Nephron progenitor cell (in vitro differentiated cells): ENCODE results near the gene PDK3.

Source experiments
- DNase-seq: peaks from one replicate; pipeline ENCODE4 v3.0.0; 2021
- H3K27ac Mint-ChIP-seq: 2 replicates; pipeline ENCODE4 v1.8.0; 2021; ENCODE audit warnings: mild to moderate bottlenecking, moderate library complexity, mixed read lengths
- H3K27me3 Mint-ChIP-seq: 2 replicates; pipeline ENCODE4 v1.8.0; 2021; ENCODE audit warnings: mild to moderate bottlenecking, low read depth, mixed read lengths; ENCODE audit not compliant: poor library complexity
- H3K36me3 Mint-ChIP-seq: 2 replicates; pipeline ENCODE4 v1.8.0; 2021; ENCODE audit warnings: low read depth, mixed read lengths
- H3K4me1 Mint-ChIP-seq: 2 replicates; pipeline ENCODE4 v1.8.0; 2021; ENCODE audit warnings: mixed read lengths
- H3K4me3 Mint-ChIP-seq: 2 replicates; pipeline ENCODE4 v1.8.0; 2021; ENCODE audit warnings: mild to moderate bottlenecking, moderate library complexity, mixed read lengths
- H3K9me3 Mint-ChIP-seq: 2 replicates; pipeline ENCODE4 v1.8.0; 2021; ENCODE audit warnings: mild to moderate bottlenecking, moderate library complexity, mixed read lengths
- TF ChIP-seq, protein P1 (sequence below): fragments of 200-600 bp; sonication (generic); IDR thresholded peaks from 2 replicates; pipeline ENCODE4 v1.5.0; 2021; ENCODE audit warnings: antibody characterized with exemption

The PDK3 gene

DNA sequence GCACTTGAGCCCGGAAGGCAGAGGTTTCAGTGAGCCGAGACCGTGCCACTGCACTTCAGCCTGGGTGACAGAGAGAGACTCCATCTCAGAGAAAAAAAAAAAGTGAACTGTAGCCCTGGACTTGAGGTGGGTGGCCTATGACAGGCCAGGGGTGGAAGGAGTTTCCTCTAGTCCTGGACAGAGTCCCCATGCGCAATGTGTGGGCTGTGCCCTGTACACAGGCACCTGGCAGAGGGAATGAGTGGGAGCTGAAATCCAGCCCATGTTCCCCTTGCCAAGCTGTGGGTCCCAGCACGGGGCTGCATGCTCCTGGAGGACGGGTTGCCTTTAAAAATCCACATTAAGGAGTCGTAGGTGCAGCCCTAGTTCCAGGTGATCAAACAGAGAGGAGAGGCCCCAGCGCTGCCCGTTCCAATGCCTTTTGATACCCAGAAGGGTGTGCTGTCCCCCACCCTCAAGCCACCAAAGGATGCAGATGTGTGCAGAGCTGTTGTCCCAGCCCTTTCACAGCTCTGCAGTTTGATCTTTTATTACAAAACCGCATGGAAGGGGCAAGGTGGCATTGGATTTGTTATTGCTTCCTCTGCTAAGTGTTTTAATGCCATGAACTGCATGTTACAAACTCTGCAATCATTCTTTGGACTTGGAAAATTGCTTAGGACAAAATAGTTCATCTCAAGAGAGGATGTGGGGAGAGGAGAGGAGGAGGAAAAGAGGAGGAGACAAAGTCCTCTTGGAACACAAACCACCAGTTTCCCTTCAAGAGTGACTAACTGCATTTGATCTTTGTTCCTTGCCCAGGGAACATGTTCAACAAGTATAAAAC is 38.0 kb upstream of the PDK3 start:
- H3K36me3 Mint-ChIP-seq: no peaks in the 10 kb centered on the region
- H3K27me3 Mint-ChIP-seq: peaks cover 3% of the 10 kb centered on the region
- TF ChIP-seq, protein P1, sequence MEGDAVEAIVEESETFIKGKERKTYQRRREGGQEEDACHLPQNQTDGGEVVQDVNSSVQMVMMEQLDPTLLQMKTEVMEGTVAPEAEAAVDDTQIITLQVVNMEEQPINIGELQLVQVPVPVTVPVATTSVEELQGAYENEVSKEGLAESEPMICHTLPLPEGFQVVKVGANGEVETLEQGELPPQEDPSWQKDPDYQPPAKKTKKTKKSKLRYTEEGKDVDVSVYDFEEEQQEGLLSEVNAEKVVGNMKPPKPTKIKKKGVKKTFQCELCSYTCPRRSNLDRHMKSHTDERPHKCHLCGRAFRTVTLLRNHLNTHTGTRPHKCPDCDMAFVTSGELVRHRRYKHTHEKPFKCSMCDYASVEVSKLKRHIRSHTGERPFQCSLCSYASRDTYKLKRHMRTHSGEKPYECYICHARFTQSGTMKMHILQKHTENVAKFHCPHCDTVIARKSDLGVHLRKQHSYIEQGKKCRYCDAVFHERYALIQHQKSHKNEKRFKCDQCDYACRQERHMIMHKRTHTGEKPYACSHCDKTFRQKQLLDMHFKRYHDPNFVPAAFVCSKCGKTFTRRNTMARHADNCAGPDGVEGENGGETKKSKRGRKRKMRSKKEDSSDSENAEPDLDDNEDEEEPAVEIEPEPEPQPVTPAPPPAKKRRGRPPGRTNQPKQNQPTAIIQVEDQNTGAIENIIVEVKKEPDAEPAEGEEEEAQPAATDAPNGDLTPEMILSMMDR: no peak
- H3K4me3 Mint-ChIP-seq: no peak overlapping the region
- no peak for DNase-seq
- peaks cover 17% of the 10 kb centered on the region for H3K4me1 Mint-ChIP-seq
- peaks cover 12% of the 10 kb centered on the region for H3K9me3 Mint-ChIP-seq
- no peak overlapping the region for H3K27ac Mint-ChIP-seq

DNA sequence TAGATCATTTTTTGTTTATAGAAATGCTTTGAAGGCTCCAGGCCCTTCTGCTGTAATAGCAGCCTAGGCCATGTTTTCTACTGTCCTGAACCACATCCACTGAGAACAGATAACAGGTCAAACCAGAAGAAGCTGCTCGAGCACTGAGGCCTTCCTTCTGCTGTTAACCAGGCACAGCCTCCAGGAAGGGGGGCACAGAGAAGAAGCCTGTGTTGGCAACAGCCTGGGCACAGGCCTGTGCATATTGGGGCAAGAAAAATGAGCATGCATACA is 37.4 kb upstream of the PDK3 start:
- TF ChIP-seq, protein P1: no peak
- no peaks in the 10 kb centered on the region for H3K36me3 Mint-ChIP-seq
- peaks cover 21% of the 10 kb centered on the region for H3K4me1 Mint-ChIP-seq
- H3K9me3 Mint-ChIP-seq: peaks cover 12% of the 10 kb centered on the region
- no peaks in the 10 kb centered on the region for H3K27me3 Mint-ChIP-seq
- no peak overlapping the region for H3K27ac Mint-ChIP-seq
- no peak overlapping the region for H3K4me3 Mint-ChIP-seq
- no peak for DNase-seq

DNA sequence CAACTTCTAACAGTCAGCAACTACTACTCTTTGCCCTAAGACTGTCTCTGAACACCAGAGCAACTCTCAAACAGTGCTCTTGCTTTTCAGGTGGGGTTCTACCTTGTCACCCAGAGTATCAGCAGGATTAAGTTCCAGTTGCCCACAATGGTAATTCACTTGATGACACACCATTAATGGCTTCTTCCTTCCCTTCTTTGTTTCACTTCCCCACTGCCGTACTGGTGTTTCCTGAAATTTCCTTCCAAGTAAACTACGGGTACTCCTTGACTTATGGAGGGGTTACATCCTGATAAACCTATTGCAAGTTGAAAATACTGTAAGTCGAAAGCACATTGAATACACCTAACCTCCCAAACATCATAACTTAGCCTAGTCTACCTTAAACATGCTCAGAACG is 36.6 kb upstream of the PDK3 start:
- Mint-ChIP-seq H3K36me3 (no peaks in the 10 kb centered on the region), H3K9me3 (peaks cover 15% of the 10 kb centered on the region), H3K4me3 (no peak overlapping the region), H3K27ac (no peak overlapping the region), H3K27me3 (peaks cover 4% of the 10 kb centered on the region), H3K4me1 (peaks cover 21% of the 10 kb centered on the region)
- no peak for DNase-seq
- TF ChIP-seq, protein P1: no peak

DNA sequence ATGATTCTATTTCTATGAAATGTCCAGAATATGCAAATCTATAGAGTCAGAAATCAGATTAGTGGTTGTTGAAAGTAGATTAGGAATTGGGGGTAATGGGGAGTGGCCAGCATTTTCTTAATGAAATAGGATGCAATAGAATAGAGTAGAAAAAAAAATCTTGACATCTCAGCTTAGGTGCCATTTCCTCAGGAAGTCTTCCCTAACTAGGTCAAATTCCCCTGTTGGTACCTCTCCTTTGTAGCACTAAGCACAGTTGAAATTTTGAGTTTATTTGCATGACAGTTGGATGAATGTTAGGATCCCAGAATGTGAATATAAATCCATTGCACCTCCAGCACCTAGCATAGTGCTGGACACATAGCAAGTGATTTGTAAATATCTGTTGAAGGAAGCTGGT is 30.0 kb upstream of the PDK3 start:
- H3K27me3 Mint-ChIP-seq: peaks cover 14% of the 10 kb centered on the region
- no peak for DNase-seq
- no peak overlapping the region for H3K4me3 Mint-ChIP-seq
- H3K27ac Mint-ChIP-seq: no peak overlapping the region
- H3K36me3 Mint-ChIP-seq: no peaks in the 10 kb centered on the region
- TF ChIP-seq, protein P1: no peak
- peaks cover 9% of the 10 kb centered on the region for H3K4me1 Mint-ChIP-seq
- H3K9me3 Mint-ChIP-seq: peaks cover 10% of the 10 kb centered on the region

DNA sequence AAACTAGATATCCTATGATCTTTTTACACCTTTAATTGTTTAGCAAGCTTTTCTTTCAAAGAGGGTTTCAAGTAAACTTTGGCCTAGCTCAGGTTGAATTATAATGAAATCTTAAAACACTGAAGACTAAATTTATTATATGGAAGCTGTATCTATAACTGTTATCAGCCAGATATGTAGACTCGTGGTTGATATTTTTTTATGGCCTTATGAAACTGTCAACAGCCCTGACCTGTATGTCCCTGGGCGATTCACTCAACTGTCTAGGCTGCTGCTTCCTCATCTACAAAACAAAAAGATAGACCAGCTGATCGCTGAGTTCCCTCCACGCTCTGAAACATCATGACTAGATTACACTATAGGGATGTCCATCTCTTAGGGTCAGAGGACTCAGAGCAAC is 21.2 kb upstream of the PDK3 start:
- Mint-ChIP-seq H3K4me1 (peaks cover 6% of the 10 kb centered on the region), H3K4me3 (no peak overlapping the region), H3K27ac (no peak overlapping the region), H3K36me3 (peaks cover 10% of the 10 kb centered on the region), H3K9me3 (peaks cover 24% of the 10 kb centered on the region), H3K27me3 (peaks cover 6% of the 10 kb centered on the region)
- no peak for DNase-seq
- TF ChIP-seq, protein P1: no peak

DNA sequence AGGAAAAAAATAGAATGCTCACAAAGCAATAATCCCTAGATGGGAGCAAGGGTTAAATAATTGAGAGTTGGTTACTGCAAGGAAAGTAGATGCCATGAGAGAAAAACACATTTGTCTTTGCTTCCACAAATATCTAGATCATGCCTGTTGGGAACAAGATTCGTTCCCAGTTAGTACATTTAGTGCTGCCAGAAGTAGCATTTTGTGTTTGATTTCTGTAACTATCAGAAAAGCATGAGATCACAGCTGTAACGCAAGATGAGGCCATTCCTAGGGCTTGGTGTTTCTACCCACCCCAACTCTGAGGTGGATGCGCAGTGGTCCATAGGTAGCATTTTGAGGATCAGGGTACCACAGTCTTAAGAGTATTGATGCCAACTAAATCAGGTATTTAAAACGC is 20.4 kb upstream of the PDK3 start:
- Mint-ChIP-seq H3K9me3 (peaks cover 24% of the 10 kb centered on the region), H3K4me1 (peaks cover 6% of the 10 kb centered on the region), H3K36me3 (peaks cover 10% of the 10 kb centered on the region), H3K4me3 (no peak overlapping the region), H3K27ac (no peak overlapping the region), H3K27me3 (peaks cover 3% of the 10 kb centered on the region)
- TF ChIP-seq, protein P1: no peak
- DNase-seq: no peak
